CD4-positive, alpha-beta T cell treated with Interleukin-1 beta for 1 hour (primary cell): ENCODE data around the gene ARFGAP2.

Source experiments
- DNase-seq, 2 donors: peaks; one replicate each; pipeline ENCODE4 v3.0.0-alpha.2; 2020 to 2022

Gene ARFGAP2

DNA sequence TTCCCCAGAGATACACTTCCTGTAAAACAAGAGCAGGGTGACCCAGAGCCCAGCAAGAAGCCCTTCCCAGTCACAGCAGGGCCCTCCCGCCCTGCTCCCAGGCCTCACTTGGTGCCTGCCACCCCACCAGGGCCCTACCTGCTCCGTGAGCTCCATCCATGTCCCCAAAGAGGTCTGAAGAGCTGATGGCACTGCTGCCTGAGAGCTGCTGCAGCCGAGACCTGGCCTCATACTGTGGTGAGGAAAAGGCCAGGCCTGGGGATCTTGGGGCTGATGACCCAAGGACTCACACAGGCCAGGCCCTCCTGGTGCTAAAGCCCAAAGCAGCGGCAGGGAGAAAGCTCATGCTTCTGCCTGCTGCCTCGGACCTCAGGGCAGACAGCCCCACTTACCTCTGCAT is 10.3 kb downstream of the ARFGAP2 start:
- no peak for DNase-seq

DNA sequence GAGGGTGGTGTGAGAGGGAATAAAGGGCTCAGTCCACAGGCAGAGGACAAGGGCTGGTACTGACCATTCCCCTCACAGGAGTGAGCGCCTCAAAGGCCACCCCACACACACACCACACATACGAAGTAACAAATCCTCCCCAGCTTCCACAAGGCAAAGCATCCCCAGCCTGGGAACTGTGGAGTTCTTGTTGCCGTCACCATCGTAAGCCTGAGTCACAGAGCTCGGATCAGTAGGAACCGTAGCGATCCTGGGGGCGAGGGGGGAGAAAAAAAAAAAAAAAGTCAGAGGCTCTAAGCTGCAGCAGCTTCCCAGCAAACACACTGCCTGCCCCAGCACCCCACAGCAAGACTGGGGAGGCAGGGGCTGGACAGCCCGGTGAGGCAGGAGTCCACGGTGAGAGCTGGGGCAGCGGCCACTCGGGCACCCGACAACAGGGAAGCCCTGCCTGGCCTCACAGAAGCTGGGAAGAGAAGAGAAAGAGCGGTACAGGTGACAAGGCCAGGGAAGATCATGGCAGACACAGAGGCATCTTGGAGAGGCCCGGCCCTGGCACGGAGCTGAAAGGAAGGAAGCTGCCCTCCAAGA is 11.3 kb downstream of the ARFGAP2 start:
- DNase-seq, result no peak

DNA sequence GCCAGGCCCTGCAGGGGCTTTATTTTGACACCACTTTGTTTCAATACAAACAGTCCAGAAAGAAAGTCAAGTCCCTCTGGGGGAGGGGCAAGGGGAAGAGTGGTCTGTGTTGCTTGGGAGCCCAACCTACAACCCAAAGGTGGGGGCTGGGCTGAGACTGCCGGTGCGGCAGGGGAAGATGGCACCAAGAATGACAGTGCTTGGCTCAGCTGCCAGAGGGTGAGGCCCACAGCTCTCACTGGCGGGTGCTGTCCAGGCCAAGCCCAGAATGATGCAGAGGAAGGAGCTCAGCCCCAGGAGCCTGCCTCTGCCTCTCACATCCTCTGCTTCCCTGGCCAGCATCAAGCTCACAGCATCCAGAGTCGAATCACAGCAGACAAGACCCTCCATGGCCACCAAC is 12.4 kb downstream of the ARFGAP2 start:
- no peak for DNase-seq

DNA sequence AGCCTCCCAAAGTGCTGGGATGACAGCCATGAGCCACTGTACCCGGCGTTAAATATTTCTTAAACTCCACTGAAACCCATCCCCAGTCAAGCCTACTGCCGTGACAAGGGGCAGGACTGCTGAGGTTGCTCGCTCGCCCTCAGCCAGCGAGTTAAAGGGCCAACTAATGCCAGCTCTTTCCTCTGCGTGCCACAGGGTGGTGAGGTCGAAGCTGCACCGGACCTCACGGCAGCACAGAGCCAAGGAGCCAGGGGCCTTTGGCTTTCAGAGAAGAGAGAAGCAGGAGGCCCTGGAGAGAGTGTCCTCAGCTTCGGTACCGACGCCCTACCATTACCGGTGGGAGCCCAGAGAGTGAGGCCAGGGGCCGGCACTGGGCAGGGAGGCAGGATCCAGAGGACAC is 12.8 kb downstream of the ARFGAP2 start:
- no peak for DNase-seq

DNA sequence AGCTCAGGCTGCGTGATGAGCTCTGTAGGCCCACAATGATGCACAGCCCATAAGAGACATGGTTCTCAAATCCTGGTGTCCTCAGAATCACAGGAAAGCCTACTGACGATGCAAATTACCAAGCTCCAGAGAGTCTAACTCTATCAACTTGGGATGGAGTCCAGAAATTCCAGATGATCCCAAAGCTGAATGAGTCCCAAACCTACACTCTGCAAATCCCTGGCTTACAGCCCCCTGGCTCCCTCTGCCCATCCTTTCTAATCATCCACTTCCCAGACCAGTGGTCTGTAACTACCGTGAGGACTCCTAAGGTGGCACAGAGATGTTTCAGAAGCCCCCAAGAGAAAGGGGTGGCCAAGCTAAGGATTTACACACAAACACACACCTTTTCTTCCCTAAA is 13.5 kb downstream of the ARFGAP2 start:
- DNase-seq, result no peak

DNA sequence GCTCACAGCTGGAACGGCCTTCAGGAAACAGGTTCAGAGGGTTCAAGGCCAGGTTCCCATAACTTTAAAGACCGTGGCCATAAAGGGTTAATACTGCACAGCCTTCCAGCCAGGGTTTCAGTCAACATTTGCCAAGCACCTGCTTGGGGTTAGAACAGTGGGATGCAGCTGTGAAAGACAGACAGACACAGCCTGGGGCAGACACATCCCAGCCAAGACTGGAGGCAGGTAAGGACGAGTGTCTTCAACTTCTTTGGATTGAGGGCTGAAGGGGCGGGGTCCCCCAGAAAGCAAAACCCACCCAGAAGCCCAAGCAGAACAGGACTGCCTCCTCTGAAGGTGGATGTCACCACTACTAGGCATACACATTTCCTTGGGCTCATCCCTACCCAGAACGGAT is 14.3 kb downstream of the ARFGAP2 start:
- no peak for DNase-seq

DNA sequence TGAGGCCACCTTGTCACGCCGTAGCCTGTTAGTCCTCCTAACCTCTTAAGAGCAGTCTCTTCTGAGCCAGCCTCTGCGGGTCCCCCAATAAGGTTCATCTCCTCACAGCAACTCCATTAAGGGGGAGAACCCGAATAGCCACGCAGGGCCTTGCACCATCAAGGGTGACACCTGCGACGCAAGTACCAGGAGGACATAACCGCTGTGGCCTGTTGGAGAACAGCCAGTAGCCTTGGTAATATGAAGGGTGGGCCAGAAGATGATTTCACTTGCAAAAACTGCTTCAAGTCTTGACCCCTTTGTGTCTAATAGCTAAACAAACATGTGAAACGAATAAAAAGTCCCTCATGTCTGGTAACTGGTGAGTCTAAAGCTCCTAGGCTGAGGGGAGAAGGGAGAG is 14.8 kb downstream of the ARFGAP2 start:
- DNase-seq, result no peak

DNA sequence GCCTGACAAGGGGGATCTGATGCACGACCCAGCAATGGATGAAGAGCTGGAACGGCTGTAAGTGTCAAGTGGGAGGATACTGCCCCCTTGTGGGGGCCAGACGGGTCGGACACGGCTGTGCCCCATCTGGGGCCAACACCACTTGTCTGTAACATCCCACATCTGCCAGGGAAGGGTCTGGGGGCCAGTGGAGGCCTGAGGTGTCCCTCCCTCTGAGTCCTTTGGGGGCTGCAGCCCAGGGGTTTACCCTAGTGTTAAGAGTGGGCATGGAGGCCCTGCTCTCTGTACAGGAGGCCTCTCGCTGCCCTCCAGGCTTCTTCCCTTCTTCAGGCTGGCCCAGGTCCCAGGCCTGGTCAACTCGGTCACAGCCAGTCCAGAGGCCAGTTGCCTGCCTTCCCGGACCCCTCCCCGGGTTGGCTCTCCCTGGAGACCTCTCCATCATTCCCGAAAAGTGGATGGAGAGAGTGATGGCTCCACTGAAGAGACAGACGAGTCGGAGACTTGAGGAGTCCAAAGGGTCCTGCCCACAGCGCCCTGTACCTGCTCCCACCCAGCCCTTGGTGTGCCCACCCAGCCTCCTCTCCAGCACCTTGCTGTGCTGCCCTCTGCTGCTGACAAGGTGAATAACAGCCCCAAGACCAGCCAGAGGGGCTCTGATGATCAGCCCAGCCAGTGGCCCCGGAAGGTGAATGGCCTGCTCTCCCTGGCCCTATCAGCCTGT is 15.4 kb downstream of the ARFGAP2 start:
- DNase-seq, result peak; percentile 60 to 61

DNA sequence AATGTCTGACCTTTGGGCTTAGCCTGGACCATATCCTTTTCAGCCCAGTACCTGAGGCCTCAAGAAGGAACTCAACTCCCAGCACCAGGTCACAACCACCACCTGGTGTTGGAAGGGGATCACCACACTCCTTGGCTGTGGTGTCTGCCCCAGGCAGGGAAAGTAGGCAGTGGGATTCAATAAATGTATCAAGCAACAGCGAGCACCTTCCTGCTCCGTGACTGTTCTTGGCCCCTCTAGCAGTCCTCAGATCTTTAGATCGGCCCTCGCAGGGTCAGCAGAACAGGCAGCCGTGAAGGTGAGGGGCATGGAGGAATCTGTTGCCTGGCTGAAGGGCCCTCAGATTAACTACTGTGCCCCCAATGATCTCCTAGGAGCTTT is 15.9 kb downstream of the ARFGAP2 start:
- no peak for DNase-seq

DNA sequence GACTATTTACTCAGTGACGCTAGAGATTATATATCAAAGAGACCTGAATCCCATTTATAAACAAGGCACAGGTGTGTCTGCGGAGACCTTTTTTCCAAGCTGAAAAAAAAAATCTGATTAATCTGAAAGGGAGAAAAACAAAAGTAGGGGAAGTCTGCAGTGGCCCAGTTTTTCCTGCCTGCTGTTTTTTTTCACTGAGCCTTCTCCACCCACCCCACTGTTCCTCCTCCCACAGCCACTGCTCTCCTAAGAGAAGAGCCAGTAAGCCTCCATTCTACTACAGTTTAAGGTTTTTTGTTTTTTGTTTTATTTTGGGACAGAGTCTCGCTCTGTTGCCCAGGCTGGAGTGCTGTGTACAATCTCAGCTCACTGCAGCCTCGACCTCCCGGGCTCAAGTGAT is 18.4 kb downstream of the ARFGAP2 start:
- DNase-seq, result no peak

DNA sequence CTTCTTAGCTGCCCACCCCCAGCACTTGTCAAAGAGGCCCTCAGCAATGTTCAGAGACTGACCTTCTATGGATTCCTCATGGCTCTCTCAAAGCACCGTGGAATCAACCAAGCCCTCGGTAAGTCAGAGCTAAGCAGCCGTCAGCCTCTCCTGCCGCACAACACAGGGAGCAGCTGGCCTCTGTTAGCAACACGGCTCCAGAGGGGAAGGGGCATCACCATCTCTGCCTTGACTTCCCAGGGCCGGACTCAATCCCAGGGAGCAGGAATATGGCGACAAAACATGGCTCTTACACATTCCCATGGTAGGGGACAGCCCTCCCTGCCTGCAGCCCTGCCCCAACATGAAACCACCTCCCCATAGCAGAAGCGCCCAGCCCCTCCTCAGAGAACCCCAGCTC is 18.9 kb downstream of the ARFGAP2 start:
- DNase-seq, result no peak

DNA sequence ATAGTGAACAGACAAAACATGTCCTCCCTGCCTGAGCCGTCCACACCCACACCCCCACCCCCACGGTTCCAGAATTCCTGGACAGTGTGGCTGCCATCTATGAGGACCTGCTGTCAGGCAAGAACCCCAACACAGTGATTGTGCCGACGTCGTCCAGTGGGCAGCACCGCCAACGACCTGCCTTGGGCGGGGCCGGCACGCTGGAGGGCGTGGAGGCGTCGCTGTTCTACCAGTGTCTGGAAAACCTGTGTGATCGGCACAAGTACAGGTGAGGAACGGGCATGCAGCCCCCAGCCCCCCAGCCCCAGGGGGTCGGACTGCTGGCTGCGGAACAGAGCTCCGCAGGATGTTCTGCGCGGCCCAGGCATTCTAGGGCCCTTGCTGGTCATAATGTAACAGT is 19.7 kb downstream of the ARFGAP2 start:
- DNase-seq, result no peak

DNA sequence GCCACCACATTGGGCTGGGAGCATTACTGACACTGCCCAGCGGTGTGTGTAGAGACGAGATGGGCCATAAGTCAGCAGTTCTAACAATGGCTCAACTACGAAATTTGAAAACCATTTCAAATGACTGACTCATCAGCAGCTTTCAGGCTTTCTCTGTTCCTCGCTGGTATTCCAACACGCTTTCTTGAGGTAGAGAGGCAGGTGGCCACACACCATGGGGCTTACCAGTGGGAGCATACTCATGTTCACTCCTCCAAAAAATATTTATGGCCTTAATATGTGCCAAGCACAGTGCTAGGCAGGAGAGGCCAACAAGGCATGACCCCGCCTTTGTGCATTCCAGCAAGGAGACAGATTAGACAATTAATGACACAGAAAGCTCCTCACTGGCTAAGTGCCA is 20.3 kb downstream of the ARFGAP2 start:
- no peak for DNase-seq

DNA sequence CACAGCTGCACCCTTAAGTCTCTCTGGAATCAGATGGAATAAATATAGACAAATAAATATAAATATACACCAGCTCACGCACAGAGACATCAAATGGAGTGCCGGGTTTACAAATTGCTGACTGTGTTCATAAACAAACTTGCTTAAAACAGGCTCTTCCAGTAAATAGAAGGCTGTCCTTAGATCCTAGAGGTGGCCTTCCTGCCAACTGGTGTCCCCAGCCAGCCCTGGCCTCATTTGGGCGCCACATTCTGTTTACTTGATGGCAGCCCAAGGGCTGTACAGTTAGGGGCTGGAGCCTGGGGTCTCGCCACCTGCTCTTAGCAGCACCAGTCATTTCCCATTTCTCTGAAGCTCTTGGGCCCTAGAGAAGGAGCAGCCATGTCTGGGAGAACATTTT is 20.8 kb downstream of the ARFGAP2 start:
- no peak for DNase-seq

DNA sequence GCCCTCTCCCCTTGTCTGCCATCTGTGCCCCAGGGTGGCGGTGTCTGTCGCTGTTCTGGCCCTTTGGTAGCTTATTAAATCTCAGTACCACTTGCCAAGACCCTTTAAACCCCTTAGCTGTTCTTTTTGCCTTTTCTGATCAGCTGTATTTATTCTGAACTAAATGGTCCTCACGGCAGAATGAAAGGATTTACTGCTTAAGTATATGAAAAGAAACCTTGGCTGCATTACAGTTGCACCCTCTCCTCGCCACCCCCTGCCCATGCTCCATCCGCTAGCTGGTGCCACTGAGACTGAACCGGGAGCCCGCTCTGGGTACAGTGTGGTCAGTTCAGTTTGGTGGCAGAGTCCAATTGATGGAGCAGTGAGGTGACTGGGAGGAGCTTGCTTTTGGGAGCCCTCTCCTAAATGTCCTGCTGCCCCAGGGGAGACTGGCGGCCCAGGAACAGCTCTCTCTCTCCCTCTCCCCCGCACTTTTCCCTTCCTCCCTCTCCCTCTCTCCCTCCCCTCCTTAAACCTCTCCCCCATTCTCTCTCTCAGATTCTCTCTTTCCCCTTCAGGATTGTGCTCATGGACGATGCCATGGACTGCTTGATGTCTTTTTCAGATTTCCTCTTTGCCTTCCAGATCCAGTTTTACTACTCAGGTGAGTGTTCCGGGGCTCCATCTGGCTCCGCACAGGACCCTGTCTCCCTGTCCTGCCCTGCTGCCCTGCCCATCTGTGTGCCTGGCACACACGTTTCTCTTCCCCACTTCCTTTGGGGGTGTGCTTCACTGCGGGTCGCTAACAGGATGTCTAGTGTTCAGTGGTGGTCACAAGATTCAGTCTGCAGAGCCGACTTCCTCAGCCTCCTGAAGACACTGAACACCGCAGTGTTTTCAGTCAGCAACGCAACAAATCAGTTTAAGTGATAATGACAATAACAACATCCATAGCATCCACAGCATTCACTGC is 21.8 kb downstream of the ARFGAP2 start:
- DNase-seq, result peak; percentile 20 to 33

DNA sequence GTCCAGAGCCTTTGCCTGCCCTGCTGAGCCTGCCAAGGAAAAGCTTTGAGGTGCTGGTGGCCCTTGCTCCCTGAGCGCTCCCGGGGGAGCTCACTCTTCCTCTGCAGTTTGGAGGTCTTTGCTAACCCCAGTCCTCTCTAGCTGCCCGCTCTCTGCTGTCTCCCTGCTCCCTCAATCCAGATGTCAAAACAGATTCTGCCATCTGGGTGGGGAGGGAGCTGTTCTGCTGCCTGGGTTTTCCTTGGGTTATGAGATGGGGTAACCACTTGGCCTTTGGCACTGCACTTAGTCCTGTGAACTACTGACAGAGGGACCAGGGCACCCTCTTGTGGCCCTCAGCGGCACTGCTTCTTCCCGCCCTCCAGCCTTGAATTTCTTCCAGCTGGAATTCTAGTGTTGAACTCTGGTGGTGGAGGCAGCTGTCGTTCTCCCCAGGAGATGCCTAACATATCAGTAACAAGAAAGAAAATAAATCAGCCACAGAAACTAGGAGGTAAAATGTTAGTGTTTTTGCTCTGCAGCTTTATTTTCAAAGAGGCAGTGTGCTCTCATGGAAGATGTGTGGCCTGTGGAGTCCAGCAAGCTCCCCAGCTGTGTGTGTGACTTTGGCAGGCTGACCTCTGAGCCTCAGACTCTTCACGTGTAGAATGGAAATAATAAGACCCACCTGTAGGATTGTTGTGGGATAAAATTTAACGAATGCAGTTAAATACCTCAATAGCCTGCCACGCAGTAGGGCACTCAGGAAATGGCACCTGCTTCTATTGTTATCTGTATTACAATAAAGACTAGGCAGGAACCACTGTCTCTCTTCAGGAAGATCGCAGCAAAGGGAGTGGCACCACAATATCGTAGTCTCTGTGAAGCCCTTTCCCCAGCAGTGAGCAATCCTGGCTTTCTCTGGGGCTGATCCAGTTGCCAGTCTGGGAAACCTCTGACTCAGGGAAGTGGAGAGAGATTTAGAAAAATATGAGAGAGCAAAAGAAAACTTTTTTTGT is 23.4 kb downstream of the ARFGAP2 start:
- DNase-seq, result peak; percentile 43 to 46

DNA sequence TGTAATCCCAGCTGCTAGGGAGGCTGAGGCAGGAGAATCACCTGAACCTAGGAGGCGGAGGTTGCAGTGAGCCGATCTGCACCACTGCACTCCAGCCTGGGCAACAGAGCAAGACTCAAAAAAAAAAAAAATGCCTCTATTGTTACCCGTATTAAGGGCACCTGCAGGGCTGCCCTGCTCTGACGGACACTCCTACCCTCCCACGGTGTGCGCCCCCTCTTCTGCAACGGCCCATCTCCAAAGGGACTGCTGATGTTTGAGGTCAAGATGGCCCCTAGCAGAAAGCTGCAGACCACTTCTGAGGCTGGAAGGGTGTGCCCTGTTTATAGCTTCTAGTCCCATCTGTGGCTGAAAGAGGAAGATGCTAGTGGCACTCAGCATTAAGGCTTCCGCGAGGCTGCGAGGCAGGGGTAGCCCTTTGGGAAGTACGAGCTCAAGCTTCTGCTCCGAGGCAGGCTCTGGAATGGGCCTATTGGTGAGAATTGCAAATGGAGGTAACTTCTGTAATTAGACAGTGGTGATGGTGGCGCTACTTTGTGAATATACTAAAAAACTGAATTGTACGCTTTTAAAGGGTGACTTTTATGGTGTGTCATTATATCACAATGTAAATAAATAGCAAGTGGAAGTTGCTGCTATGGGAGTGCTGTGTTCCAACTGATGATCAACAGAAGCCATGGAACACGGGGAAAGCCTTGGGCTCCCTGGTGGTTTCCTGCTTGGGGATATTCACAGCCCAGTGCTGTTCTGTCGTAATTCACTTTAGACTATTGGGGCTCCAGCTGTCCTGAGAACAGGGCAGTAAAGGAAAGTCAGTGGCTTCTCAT is 24.3 kb downstream of the ARFGAP2 start:
- DNase-seq, result no peak

DNA sequence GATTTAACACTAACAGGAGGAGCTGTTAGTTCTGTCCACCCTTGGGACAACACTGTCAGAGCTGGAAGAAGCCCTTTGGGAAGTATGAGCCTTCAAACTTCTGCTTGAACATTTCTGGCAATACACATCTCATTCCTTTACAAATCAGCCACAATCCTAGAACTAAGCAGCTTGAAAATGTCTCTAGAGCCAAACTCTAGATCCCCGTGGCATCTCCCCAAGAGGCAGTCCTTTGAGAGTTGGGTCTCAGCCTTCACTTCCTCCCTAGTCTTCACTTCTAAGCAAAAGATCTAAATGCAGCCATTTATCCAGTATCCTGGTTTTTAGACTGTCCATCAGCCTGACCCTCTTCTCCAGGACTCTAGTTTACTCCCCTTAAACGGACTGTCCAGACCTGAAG is 26.9 kb downstream of the ARFGAP2 start:
- DNase-seq, result no peak

DNA sequence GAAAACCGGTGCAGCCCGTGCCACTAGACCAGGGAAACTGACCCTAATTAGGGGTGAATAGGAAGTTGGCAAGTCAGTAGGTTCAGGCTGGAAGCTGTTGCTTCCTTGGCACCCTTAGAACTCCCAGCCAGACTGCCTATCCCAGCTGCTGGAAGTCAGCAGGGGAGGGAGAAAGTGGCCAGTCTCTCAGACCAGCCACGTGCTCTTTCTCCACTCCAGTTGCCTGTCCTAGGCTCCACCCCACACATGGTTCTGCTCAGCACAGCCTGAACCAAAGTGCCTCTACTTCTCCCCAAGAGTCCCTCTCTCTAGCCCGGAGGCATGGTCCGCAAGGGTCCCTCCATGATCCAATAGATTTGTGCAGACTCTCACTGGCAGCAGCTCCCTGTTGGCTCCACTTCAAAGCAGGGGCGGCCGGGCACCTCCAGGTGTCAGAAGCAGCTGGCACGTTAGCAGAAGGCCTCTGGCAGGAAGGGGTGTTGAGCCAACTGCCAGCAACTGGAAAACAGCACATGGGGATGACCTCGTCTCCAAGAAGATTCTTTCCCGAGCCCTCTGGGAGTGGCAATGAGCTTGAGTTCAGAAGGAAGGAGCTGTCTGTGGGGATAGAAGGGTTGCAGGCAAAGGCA is 27.7 kb downstream of the ARFGAP2 start:
- no peak for DNase-seq

DNA sequence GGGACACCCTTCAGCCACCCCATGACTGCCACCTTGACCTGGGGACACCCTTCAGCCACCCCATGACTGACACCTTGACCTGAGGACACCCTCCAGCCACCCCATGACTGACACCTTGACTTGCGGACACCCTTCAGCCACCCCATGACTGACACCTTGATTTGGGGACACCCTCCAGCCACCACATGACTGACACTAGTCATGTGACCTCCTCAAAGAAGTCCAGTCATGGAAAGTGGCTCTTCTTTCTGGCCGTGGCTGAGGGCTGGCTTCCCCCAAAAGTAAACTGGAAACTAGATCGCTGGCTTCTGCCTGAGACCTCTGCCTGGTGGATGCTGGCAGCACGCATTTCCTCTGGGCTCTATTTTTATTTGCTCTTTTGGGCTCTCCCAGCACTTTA is 28.4 kb downstream of the ARFGAP2 start:
- no peak for DNase-seq

DNA sequence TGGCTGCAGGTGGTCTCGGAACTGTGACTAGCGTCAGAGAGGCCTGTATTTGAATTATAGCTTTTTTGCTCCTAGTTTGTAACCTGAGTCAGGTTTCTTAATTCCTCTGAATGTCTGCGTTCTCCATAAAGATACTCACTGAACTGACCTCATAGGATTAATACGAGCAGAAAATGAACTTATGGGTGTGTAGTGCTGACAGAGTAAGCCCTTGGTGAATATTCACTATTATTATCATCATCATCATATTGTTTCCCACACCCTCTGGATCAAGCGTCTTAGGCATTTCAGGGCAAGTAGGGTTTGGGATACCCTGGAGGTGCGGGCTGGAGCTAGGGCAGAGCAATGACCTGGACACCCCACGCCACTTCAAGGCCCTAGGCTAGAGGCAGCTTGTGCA is 29.0 kb downstream of the ARFGAP2 start:
- no peak for DNase-seq
